Measurements from ENCODE around the gene DCAF6.
A peak's percentile ranks its signal among the peaks of the same experiment; 100 is the strongest.

DCAF6 gene

DNA sequence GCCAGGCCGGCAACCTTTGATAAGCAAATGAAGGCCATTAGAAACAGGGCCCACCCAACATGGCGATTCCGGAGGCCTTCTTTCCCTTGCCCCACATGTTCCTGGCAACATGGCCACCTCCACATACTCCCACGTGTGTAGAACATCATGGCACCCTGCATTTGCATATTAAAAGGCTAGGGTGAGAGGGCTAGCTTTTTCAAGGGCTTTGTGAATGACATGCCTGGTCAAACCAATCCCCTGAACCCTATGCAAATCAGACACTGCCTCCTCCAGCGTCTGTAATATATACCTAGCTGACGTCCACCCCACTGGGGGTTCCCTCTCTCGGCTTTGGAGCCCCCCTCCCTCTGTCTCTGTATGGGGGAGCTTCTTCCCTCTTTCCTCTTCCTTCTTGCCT is 24.2 kb upstream of the DCAF6 start:
- TF ChIP-seq, protein P1, sequence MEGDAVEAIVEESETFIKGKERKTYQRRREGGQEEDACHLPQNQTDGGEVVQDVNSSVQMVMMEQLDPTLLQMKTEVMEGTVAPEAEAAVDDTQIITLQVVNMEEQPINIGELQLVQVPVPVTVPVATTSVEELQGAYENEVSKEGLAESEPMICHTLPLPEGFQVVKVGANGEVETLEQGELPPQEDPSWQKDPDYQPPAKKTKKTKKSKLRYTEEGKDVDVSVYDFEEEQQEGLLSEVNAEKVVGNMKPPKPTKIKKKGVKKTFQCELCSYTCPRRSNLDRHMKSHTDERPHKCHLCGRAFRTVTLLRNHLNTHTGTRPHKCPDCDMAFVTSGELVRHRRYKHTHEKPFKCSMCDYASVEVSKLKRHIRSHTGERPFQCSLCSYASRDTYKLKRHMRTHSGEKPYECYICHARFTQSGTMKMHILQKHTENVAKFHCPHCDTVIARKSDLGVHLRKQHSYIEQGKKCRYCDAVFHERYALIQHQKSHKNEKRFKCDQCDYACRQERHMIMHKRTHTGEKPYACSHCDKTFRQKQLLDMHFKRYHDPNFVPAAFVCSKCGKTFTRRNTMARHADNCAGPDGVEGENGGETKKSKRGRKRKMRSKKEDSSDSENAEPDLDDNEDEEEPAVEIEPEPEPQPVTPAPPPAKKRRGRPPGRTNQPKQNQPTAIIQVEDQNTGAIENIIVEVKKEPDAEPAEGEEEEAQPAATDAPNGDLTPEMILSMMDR (IDR thresholded peaks at IDR 0.05; ENCODE audit: extremely low read depth, insufficient read depth, missing control alignments), result no peak
- in situ Hi-C loops (cut with MboI; ENCODE audit: low pct_unique_long_range_greater_than_20kb, low sequenced_read_pairs, unreplicated experiment), result no loop called here
- no peak for DNase-seq (ENCODE audit: low spot score)

DNA sequence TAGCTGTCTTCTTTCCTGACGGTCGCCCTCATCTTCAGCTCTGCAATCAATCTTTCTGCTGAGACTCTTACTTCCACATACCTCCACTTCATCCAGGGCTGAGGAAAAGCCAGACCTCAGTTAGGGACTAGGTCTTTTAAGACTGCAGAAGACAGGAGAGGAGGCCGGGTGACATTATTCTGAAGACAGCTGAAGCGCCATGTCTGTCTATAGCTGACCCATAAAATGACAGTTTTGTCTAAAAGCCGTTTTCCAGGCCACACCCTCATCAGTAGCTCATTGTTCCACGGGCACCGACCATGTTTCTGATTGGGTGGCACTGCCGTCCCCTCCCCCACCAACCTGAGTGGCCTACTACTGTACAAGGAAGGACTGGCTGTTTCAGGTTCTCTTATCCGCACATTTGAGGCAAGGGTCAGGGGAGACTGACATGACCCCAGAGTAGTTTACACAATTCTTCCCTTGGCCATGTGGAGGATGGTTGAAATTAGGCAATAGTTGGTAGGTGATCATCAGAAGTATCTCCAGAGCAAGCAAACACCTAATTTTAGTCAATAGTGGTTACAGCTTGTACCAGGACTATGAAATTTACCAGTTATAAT is 22.5 kb upstream of the DCAF6 start, which contains the start of gene ADCY10:
Gene ADCY10, minus strand, starts transcription at position 240 of the 602 bp plus-strand sequence. CDS start 8,994 bp downstream, outside the sequence.
- TF ChIP-seq, protein P1 (IDR thresholded peaks at IDR 0.05; ENCODE audit: extremely low read depth, insufficient read depth, missing control alignments), result no peak
- no peak for DNase-seq (ENCODE audit: low spot score)
- in situ Hi-C loops (cut with MboI; ENCODE audit: low pct_unique_long_range_greater_than_20kb, low sequenced_read_pairs, unreplicated experiment), result no loop called here

DNA sequence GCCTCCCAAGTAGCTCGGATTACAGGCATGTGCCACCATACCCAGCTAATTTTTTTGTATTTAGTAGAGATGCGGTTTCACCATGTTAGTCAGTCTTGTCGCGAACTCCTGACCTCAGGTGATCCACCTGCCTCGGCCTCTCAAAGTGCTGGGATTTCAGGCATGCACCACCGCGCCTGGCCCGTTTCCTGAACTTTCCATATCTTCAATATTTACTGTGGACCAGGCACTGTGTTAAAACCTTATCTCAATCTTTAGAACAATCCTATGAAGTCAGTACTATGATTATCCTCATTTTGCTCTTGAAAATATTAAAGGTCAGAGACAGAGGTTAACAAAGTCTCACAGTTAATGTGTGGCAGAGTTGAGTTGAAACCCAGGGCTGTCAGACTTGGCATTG is 20.9 kb upstream of the DCAF6 start:
- in situ Hi-C loops (cut with MboI; ENCODE audit: low pct_unique_long_range_greater_than_20kb, low sequenced_read_pairs, unreplicated experiment), result no loop called here
- TF ChIP-seq, protein P1 (IDR thresholded peaks at IDR 0.05; ENCODE audit: extremely low read depth, insufficient read depth, missing control alignments), result no peak
- DNase-seq (ENCODE audit: low spot score), result no peak

DNA sequence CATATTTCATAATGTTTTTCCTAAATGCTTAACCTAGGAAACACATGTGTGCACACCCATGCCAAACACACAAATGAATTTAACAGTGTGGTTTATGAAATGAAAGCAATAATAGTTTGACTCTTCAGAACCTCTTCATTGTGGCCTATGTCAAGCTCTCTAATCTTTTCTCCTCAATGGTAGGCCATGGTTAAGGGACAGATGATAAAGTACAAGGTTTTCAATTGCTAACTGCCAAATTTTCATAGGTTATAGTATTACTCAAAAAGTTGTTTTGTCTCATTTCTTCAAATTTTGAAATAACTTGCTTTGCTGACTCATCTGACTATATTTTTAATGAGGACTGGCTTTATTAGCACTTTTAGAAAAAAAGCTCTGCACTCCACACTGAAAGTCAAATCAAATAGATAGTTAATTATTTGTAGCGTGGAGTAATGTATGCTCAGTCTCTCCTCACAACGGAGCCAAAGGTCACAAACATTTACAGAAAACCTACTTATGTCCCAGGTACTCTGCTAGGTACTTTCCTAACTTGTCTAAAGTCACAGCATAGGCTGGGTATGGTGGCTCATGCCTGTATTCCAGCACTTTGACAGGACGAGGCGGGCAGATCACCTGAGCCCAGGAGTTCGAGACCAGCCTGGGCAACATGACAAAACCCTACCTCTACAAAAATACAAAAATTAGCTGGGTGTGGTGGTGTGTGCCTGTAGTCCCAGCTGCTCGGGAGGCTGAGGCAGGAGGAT is 19.5 kb upstream of the DCAF6 start:
- DNase-seq (ENCODE audit: low spot score), result no peak
- in situ Hi-C loops (cut with MboI; ENCODE audit: low pct_unique_long_range_greater_than_20kb, low sequenced_read_pairs, unreplicated experiment), result no loop called here
- TF ChIP-seq, protein P1 (IDR thresholded peaks at IDR 0.05; ENCODE audit: extremely low read depth, insufficient read depth, missing control alignments), result no peak

DNA sequence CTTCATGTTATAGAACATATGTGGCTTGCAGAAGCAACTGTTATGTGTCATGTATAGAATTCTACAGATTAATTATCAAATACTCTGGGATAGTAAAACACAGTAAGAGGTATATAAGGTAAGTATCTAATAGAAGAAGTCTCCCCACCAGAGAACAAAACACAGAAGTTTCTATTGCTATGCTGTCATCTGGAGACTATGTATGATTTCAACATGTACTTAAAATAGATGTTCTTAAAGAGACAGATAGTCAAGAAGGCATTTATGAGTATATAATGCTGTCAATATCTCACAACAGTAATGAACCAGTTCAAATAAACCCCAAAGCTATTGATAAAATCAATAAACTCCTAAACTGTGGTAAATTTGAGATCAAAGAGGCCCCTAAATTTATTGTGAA is 14.5 kb upstream of the DCAF6 start:
- TF ChIP-seq, protein P1 (IDR thresholded peaks at IDR 0.05; ENCODE audit: extremely low read depth, insufficient read depth, missing control alignments), result no peak
- DNase-seq (ENCODE audit: low spot score), result peak; percentile 36
- in situ Hi-C loops (cut with MboI; ENCODE audit: low pct_unique_long_range_greater_than_20kb, low sequenced_read_pairs, unreplicated experiment), result no loop called here

DNA sequence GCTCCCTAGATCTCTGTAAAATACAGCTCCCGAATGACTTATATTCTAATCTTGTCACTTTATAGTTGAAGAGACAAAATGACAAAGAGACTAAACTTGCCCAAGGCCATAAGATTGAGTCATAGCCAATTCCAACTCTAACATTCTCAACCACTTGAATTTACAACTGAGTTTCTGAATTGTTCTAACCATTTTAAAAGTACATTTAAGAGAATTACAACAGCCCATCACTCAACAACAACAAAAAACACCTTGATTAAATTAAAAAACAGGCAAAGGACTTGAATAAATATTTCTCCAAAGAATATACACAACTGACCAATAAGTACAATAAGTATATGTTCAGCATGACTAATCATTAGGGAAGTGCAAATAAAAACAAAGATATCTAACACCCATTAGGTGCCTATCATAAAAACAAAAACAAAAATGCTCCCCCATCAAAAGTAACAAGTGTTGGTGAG is 13.8 kb upstream of the DCAF6 start:
- DNase-seq (ENCODE audit: low spot score), result no peak
- in situ Hi-C loops (cut with MboI; ENCODE audit: low pct_unique_long_range_greater_than_20kb, low sequenced_read_pairs, unreplicated experiment), result no loop called here
- TF ChIP-seq, protein P1 (IDR thresholded peaks at IDR 0.05; ENCODE audit: extremely low read depth, insufficient read depth, missing control alignments), result no peak
